SK-N-SH (cell line): ENCODE data around the gene KLHL30. TPM values are rescaled to one million over a fixed set of nuclear protein-coding genes. Genes with fewer than 3 reads are reported as not detected.

Experiments
- CTCF ChIA-PET: fragments of 300-600, 350-600 bp; formaldehyde crosslinking; extraction: SDS; loops from one replicate; lab custom pipeline; 2021; lab: Yijun Ruan, JAX
- POLR2A ChIA-PET: fragments of 350-600 bp; sonication (Branson Sonifier 250); formaldehyde crosslinking; extraction: SDS; loops from one replicate; lab custom pipeline; 2020; ENCODE audit warnings: antibody characterized with exemption, inconsistent platforms; lab: Yijun Ruan, JAX
- DNase-seq: peaks from one replicate; pipeline ENCODE4 v3.0.0; 2012
- H2AFZ ChIP-seq: fragments of 200-600 bp; sonication (generic); 2 replicates; pipeline ENCODE4 v1.8.1; 2016; ENCODE audit warnings: antibody characterized with exemption, mild to moderate bottlenecking, low read depth
- H3F3A ChIP-seq: fragments of 200-600 bp; sonication (generic); replicated peaks from 2 replicates; pipeline ENCODE3; 2016; ENCODE audit warnings: antibody characterized with exemption, mild to moderate bottlenecking; ENCODE audit not compliant: insufficient read depth
- H3K27ac ChIP-seq, 2 experiments: fragments of 200-500 bp in 1 of 2; fragments of 200-600 bp in 1 of 2; sonication (Bioruptor generic) in 1 of 2; sonication (generic), shearing (Covaris generic) in 1 of 2; 2 replicates each; pipeline versions ENCODE4 v1.5.1 to v1.6.1; 2014 to 2016; ENCODE audit warnings: low read depth in 2 of 2, inconsistent platforms in 1 of 2, low read length in 1 of 2, mild to moderate bottlenecking in 1 of 2, mixed read lengths in 1 of 2
- H3K27me3 ChIP-seq: fragments of 200-600 bp; sonication (generic), shearing (Covaris generic); 2 replicates; pipeline ENCODE4 v1.6.1; 2016; ENCODE audit warnings: mixed run types; ENCODE audit not compliant: insufficient read depth
- H3K36me3 ChIP-seq, 2 experiments: fragments of 200-500 bp in 1 of 2; fragments of 200-600 bp in 1 of 2; sonication (Bioruptor generic) in 1 of 2; sonication (generic) in 1 of 2; replicated peaks in 1 of 2; 2 replicates each; pipeline versions ENCODE3 to v1.5.1; 2014 to 2016; ENCODE audit warnings: low read length in 1 of 2, mild to moderate bottlenecking in 1 of 2; ENCODE audit not compliant: insufficient read depth in 2 of 2, control insufficient read depth in 1 of 2
- H3K4me1 ChIP-seq, 2 experiments: fragments of 200-500 bp in 1 of 2; fragments of 200-600 bp in 1 of 2; sonication (Bioruptor generic) in 1 of 2; sonication (generic), shearing (Covaris generic) in 1 of 2; 2 replicates each; pipeline versions ENCODE4 v1.5.1 to v1.6.1; 2014 to 2016; ENCODE audit warnings: low read depth in 1 of 2, low read length in 1 of 2, mixed run types in 1 of 2; ENCODE audit not compliant: insufficient read depth in 2 of 2, control insufficient read depth in 1 of 2
- H3K4me2 ChIP-seq: fragments of 200-600 bp; sonication (generic), shearing (Covaris generic); 2 replicates; pipeline ENCODE4 v1.6.1; 2017; ENCODE audit warnings: mixed run types
- H3K4me3 ChIP-seq, 2 experiments: fragments of 200-500 bp in 1 of 2; fragments of 200-600 bp in 1 of 2; sonication (Bioruptor generic) in 1 of 2; sonication (generic), shearing (Covaris generic) in 1 of 2; 2 replicates each; pipeline versions ENCODE4 v1.5.1 to v1.8.1; 2014 to 2016; ENCODE audit warnings: low read depth in 2 of 2, inconsistent platforms in 1 of 2, low read length in 1 of 2, mild to moderate bottlenecking in 1 of 2, mixed read lengths in 1 of 2, moderate library complexity in 1 of 2
- H3K79me2 ChIP-seq: fragments of 200-600 bp; sonication (generic); 2 replicates; pipeline ENCODE4 v1.8.1; 2017; ENCODE audit warnings: mild to moderate bottlenecking; ENCODE audit not compliant: insufficient read depth
- H3K9ac ChIP-seq: fragments of 200-600 bp; sonication (generic); 2 replicates; pipeline ENCODE4 v1.6.1; 2017; ENCODE audit warnings: mixed run types
- H3K9me2 ChIP-seq: fragments of 200-600 bp; sonication (generic); 2 replicates; pipeline ENCODE4 v1.6.1; 2017; ENCODE audit warnings: mixed run types
- H3K9me3 ChIP-seq: fragments of 200-600 bp; sonication (generic); 2 replicates; pipeline ENCODE4 v1.6.1; 2017; ENCODE audit warnings: mixed run types, mild to moderate bottlenecking, moderate library complexity
- H4K20me1 ChIP-seq: fragments of 200-600 bp; sonication (generic); 2 replicates; pipeline ENCODE4 v1.6.1; 2017; ENCODE audit warnings: mild to moderate bottlenecking, mixed run types; ENCODE audit not compliant: insufficient read depth
- CHD2 ChIP-seq: fragments of 150-350 bp; IDR thresholded peaks from 2 replicates; pipeline ENCODE4 v1.6.1; 2018; ENCODE audit warnings: low read length; ENCODE audit not compliant: partially characterized antibody
- ELF1 ChIP-seq: IDR thresholded peaks from 2 replicates; pipeline ENCODE4 v1.4.0; 2012
- EP300 ChIP-seq, 2 experiments: IDR thresholded peaks; 2 replicates each; pipeline versions ENCODE4 v1.4.0 to v1.6.1; 2012; ENCODE audit warnings: borderline replicate concordance in 1 of 2, low read depth in 1 of 2, low read length in 1 of 2
- EZH2phosphoT487 ChIP-seq: fragments of 200-600 bp; sonication (generic); IDR thresholded peaks from 2 replicates; pipeline ENCODE4 v1.6.1; 2017; ENCODE audit warnings: low read depth, mixed run types, mild to moderate bottlenecking, antibody characterized with exemption, moderate library complexity, borderline replicate concordance
- FOSL2 ChIP-seq: IDR thresholded peaks from 2 replicates; pipeline ENCODE4 v1.4.0; 2012; ENCODE audit warnings: low read depth, mild to moderate bottlenecking, moderate library complexity, borderline replicate concordance
- FOXJ3 ChIP-seq: sonication (generic); formaldehyde crosslinking; IDR thresholded peaks from 2 replicates; pipeline ENCODE4 v1.5.1; 2020; ENCODE audit warnings: mild to moderate bottlenecking, missing genetic modification reagents
- FOXM1 ChIP-seq: IDR thresholded peaks from 2 replicates; pipeline ENCODE4 v1.4.0; 2012; ENCODE audit warnings: low read depth, mild to moderate bottlenecking
- GABPA ChIP-seq: IDR thresholded peaks from 2 replicates; pipeline ENCODE4 v1.4.0; 2012; ENCODE audit warnings: low read depth, mild to moderate bottlenecking
- GATA2 ChIP-seq: sonication (generic); formaldehyde crosslinking; IDR thresholded peaks from 2 replicates; pipeline ENCODE4 v1.5.0; 2020; ENCODE audit warnings: mild to moderate bottlenecking, missing genetic modification reagents
- MXI1 ChIP-seq: IDR thresholded peaks from 2 replicates; pipeline ENCODE4 v1.6.1; 2012; ENCODE audit warnings: mild to moderate bottlenecking, low read depth, low read length, improper control_type of control experiment
- NFIC ChIP-seq: IDR thresholded peaks from 2 replicates; pipeline ENCODE4 v1.4.0; 2012; ENCODE audit warnings: borderline replicate concordance
- RAD21 ChIP-seq: IDR thresholded peaks from 2 replicates; pipeline ENCODE4 v1.6.1; 2012; ENCODE audit warnings: mild to moderate bottlenecking, low read length
- RFX5 ChIP-seq: IDR thresholded peaks from 2 replicates; pipeline ENCODE4 v1.6.1; 2012; ENCODE audit warnings: mild to moderate bottlenecking, improper control_type of control experiment, low read length
- RXRA ChIP-seq: IDR thresholded peaks from 2 replicates; pipeline ENCODE4 v1.4.0; 2012; ENCODE audit warnings: low read depth, mild to moderate bottlenecking, borderline replicate concordance
- USF2 ChIP-seq: fragments of 150-350 bp; IDR thresholded peaks from 2 replicates; pipeline ENCODE4 v1.6.1; 2017; ENCODE audit warnings: antibody characterized with exemption, low read length, low read depth, borderline replicate concordance
- YY1 ChIP-seq: IDR thresholded peaks from 2 replicates; pipeline ENCODE4 v1.4.0; 2012; ENCODE audit warnings: low read depth, mild to moderate bottlenecking
- ZBTB33 ChIP-seq: IDR thresholded peaks from 2 replicates; pipeline ENCODE4 v1.4.0; 2012; ENCODE audit warnings: low read depth, borderline replicate concordance
- WGBS: methylation state at CpG from one replicate; pipeline ENCODE4 v1.1.6; 2017; ENCODE audit warnings: low lambda C conversion rate; 5-methylcytosine and 5-hydroxymethylcytosine counted together
- polyA plus RNA-seq, 3 experiments: library from polyadenylated mRNA; depleted of rRNA; stranded (reverse); fragments of >200 nt; gene quantifications; 2 replicates each; pipeline ENCODE4 v1.2.3, GENCODE V29; 2012

The KLHL30 gene
- polyA plus RNA-seq, 1 of the 3 experiments (the other 2 are of a cell fraction) = not detected

GRCh38 chr2:238121511-238122286, 16.8 kb upstream of the KLHL30 start:
- H3K4me3 ChIP-seq = no peak overlapping the region
- no peaks in the 10 kb centered on the region for H3K36me3 ChIP-seq
- H3K79me2 ChIP-seq = no peaks in the 10 kb centered on the region
- 75% methylated on average over 19 of the region's 27 CpGs for WGBS
- H3K27me3 ChIP-seq = no peaks in the 10 kb centered on the region; the same call in 1 of the 2 replicates
- ChIA-PET POLR2A (no interaction called here), CTCF (interaction anchor here (1.3 to 1.5 kb wide), 2 partner anchors 12 to 263 kb away, joined by 4 to 5 read pairs; no protein-coding TSS in a partner anchor)
- H3K4me1 ChIP-seq = peaks cover 0 to 4% of the 10 kb centered on the region in 2 experiments; a peak in 1 of 4 replicates
- no peak overlapping the region for H3K9ac ChIP-seq
- no peaks in the 10 kb centered on the region for H3F3A ChIP-seq
- no peak overlapping the region for H3K4me2 ChIP-seq
- no peaks in the 10 kb centered on the region for H3K9me2 ChIP-seq
- H3K27ac ChIP-seq = no peak overlapping the region
- no peaks in the 10 kb centered on the region for H4K20me1 ChIP-seq
- TF ChIP-seq FOSL2 (no peak), GATA2 (no peak), ZBTB33 (no peak), NFIC (no peak), CHD2 (no peak), FOXM1 (no peak), GABPA (no peak), ELF1 (no peak), USF2 (no peak), MXI1 (no peak), YY1 (no peak), RAD21 (no peak), RFX5 (no peak), FOXJ3 (CRISPR knock-in tag) (no peak), EZH2phosphoT487 (no peak), RXRA (no peak), EP300 (IDR thresholded peaks at IDR 0.05; ENCODE audit: borderline replicate concordance in 1 of 2, low read depth in 1 of 2, low read length in 1 of 2) (no peak)
- TF ChIP-seq, all 33 proteins: peak for 0
- Histone ChIP-seq H2AFZ (no peak overlapping the region), H3K9me3 (no peaks in the 10 kb centered on the region)
- no peak for DNase-seq
